Activated naive CD8-positive, alpha-beta T cell treated with anti-CD3 and anti-CD28 coated beads, Interleukin-2, amount 50 U/mL, for 16 hours (primary cell): Measurements from ENCODE around the gene SMAD2.
A peak's percentile ranks its signal among the peaks of the same experiment; 100 is the strongest.
"Not testable (repeated sequence)": the region's sequence is repeated elsewhere in the genome, so short reads cannot be mapped to it uniquely, and the experiment has no call there.

Experiments used
- DNase-seq: peaks from one replicate; pipeline ENCODE4 v3.0.0-alpha.2; 2020; ENCODE audit warnings: low read depth, low spot score

Gene SMAD2

DNA sequence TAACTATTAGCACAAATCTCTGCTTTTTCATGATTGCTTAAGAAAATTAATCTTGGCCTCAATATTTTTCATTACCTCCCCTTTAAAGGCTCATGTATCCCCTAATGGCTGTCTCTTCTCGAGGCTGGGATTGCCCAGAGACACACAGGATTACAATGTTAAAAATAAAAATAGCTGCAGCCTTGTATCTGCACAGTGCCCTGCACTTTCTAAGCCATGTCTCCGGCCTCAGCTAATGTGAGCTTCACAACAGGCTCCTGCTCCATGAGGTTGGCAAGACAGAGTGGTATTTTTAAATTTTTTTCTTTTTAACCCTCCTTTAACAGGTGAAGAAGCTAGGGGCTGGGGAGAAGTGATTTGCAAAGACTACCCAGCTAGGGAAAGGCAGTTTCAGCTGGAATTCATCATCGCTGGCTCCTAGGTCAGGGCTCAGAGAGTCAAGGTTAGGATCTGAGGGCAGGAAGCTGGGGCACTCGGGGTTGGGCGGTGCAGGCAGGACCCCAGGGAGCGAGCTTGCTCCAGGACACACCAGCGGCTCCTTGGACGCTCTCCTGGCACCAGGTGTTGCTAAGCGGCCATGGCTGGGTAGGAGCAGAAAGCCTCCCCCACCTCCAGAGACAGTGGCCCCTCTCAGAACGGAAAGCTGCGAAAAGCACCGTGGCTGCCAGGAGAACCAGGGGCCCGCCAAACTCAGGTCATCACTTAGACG, 135.6 kb downstream of the SMAD2 start:
- DNase-seq: no peak

DNA sequence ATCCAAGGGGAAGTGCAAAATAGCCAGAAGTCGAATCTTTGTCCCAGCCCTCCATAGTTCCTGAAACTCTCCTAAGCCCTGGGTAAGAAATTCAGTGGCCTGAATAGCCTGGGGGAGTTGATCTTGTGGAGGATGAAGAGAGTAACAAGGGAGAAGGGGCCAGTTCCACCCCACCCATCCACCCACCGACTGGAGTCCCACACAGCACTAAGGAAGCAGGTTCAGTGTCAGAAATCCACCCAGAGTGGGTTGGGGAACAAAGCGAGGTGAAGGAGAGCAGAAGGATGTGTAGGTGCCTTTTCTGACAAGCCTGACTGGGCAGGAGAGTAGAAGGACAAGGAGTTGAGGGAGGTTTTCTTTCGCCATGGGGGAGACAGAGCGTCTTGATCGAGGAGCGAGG, 136.8 kb downstream of the SMAD2 start:
- no peak for DNase-seq

DNA sequence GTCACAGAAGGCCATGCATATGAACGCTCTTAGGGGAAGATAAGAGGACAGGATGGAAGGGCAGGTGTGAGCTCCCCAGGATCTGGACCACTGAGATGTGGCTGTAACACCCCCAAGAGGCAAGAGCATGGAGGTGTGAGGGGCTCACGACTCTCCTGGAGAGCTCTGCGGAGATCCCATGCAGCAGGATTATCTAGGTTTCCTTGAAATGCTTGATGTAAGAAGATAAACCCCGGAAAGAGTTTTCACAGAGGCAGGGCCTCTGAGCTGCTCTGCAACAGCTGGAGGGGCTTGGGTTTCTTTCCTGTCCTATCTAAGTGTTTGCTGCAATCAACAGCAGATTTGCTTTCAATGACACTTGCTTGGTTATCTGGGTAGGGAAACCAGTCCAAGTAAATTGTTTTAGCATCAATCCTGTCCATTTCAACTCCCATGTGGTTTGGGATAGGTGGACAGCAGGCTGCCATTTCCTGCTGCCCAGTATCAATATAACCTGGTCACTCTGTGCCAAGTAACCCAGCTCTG, 138.9 kb downstream of the SMAD2 start:
- DNase-seq: no peak

DNA sequence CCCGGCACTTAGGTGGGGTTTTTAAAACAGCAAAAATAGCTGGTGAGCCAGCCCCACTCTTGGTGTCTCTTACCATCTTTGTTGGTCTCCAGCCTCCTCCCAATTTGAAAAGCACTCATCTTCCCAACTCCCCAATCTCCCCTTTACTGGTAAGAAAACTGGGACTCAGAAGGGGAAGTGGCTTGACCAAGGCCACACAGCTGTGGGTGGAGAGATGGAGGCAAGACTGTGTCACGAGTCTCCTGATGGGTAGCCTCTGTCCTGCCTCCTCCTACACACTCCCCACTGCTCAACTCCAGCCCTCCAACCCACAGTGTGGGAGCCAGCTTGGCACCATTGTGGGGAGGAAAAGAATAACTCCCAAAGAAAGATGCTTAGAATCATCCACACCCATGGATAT, 140.4 kb downstream of the SMAD2 start:
- no peak for DNase-seq

DNA sequence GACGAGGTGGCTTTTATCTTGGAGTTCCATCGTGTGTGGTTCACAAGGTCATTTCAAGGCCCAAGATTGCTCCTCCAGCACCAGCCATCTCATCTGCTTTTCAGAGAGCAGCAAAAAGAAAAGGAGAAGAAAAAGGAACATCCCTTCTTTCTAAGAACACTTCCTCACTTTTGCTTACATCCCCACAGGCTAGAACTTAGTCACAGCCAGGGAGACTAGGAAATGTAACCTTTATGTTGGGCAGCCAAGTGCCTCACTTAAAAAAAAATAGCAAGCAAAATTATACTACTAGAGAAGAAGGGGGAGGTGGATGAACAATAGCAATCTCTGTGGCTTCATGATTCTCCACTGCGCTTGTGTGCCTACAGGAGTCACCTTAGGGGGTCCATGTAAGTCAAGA, 141.8 kb downstream of the SMAD2 start:
- no peak for DNase-seq

DNA sequence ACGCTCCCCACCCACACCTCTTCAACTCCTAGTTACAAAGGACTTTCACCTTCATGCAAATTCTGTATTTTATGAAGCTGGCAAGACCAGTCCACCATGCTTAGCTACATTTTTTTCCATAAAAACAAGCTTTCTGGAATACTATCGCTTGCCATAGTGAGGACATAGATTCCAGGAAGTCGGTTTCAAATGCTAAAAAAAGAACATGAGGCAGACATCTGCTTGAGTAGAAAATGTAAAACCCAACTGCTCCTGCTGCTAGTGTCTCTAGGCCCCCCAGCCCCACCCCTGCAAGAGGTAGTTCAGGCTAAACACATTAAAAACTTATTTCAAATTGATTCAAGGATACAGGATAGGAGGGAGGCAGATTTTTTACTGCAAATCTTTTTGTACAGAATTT, 148.9 kb downstream of the SMAD2 start:
- no peak for DNase-seq

DNA sequence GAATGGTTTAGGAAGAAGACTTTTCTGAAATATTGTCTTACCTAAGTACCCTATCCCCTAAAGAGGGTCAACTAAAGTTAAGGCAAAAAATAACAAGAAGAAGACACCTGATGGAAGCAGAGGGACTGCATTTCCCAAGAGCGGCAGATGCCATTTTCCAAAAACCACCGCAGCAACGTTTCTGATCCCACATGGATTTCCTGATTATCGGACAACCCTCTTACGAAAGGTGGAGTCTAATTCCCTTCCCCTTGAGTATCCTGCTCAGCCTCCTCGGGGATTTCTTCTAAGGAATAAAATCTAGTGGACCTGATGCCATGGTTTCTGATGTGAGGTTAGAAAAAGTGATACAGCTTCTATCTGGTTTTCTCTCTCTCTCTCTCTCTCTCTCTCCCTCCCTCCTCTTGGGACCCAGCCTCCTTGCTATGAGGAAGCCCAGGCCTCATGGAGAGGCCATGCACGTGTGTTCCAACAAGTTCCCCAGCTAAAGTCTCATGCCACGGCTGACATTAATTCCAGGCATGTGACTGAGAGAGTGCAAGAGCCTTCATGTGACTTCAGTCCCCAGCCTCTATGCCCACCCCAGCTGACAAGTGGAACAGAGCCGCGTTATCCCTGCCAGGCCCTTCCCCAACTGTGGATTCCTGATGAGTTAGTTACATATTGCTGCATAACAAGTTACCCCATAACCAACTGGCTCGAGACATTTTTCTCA, 150.3 kb downstream of the SMAD2 start:
- no peak for DNase-seq

DNA sequence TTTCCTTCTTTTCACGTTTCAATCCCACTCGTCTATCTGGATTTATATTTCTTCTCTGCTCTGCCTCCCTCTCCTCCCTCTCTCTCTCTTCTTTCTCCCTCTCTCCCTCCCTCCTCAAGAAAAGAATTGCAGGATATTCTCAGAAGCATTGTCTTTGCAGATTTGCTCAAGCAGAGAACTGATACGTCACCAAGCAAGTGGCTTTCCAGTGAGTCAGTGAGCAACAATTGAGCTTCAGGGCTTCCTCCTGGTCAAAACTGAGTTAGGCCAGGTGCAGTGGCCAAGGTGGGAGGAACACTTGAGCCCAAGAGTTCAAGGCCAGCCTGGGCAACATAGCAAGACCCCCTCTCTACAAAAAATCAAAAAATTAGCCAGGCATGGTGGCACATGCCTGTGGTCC, 151.1 kb downstream of the SMAD2 start:
- DNase-seq: no peak

DNA sequence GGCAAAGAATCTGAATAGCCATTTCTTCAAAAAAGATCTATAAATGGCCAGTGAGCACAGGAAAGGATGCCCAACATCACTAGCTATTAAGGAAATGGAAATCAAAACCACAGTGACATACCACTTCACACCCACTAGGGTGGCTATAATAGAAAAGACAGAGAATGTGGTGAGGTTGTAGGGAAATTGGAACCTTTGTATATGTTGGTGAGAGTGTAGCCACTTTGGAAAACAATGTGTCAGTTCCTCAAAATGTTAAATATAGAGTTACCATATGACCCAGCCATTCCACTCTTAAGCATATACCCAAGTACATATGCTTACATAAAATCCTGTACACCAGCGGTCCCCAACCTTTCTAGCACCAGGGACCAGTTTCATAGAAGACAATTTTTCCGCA, 152.8 kb downstream of the SMAD2 start:
- no peak for DNase-seq

DNA sequence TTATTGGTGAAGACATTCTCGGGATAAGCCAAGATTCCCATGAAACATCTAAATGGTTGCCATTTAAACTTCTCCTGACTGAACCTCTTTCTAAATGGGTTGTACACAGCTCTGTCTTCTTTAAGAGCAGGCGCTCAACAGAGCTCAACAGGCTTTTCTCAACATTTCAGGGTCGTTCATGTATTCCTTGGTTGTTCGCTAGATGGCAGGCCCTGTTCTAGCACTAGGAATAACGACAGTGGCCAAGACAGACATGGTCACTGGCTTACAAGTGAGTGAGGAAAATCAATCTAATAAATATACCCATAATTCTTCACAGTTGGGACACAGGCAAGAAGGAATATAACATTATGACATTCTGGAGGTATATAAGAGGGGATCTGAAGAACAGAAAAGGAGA, 154.5 kb downstream of the SMAD2 start:
- DNase-seq: no peak

DNA sequence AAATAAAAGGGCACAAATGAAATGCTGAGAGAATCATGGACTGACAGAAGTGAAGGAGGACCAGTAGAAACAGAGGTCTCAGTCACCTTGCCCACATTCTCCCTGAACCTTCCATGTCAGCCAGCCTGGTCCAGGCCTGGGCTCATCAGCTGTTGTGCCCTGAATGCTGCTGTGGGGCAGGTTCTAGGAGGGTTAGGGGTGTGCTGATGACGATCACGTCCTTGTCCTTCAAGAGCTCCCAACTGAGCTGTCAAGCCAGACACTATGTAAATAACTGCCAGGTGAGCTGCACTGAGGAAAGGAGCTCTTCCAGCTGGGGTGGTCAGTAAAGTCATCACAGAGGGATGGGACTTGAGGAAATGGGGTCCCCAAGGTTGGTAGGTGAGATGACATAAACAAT, 156.5 kb downstream of the SMAD2 start:
- DNase-seq: no peak

DNA sequence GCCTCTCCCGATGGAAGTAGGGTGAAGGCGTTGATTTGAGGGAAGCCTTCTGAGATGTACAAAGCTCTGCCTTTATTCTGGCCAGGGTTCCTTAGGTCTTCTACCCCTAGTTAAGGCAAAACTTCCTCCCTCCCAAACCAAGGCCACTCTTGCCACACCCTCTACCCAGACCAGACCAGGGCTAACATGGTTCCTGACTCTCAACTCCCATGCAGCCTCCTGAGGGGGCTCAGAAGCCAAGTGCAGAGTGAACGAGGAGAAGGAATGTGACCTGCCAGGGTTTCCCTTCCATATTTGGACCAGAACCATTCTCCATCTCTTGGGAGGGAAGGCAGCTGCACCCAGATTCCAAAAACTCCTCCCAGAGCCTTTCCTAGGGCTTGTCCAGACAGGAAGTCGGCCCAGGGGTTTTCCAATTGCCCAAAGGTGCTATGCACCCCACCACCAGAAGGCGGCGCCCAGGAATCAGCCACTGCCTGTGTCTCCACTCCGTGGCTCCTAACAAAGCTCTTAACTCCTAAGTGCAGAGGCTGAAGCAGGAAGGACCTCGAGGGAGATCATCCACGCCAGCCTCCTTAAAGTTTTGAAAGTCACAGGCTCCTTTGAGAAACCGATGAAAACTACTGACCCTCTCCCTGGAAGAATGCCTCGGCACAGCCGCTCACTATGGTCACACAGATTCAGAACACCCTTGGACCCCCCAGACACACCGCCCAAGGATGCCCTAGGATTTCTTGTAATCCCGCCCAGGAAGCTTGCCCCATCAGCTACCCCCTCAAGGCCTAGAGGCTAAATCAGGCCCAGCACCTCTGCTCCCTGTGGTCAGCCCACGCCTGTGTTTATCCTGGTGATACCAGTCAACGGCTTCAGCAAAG, 157.8 kb downstream of the SMAD2 start:
- DNase-seq: peak; percentile 12

DNA sequence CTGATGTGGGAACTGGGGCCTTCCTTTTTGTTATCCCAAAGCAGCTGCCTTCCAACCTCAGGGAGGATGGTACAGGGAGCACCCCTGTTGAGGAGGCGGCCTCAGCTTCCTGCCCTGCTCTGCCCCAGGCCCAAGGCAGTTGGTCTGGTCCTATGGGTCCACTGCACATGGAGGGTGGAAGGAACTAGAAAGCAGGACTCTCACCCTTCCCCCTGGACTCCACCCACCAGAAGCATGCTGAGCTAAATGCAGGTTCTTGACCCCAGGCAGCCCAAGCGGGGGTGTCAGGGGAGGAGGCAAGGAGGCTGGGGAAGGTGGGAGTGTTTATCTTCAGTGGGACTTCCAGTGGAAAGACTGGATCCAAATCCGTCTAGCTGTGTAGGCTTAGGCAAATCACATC, 158.5 kb downstream of the SMAD2 start:
- no peak for DNase-seq

DNA sequence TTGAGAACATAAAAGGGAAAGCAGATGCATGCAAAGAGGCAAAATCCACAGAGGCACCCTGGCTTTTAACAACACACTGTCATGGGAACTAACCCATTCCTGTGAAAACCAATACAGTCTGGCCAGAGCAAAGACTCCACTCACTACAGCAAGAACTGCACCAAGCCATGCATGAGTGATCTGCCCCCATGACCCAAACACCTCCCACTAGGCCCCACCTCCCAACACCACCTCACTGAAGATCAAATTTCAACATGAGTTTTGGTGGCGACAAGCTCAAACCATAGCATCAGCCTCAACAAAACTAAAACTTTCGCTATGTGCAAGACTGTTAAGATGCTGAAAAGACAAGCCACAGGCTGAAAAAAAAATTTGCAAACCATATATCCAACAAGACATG, 162.8 kb downstream of the SMAD2 start:
- no peak for DNase-seq

DNA sequence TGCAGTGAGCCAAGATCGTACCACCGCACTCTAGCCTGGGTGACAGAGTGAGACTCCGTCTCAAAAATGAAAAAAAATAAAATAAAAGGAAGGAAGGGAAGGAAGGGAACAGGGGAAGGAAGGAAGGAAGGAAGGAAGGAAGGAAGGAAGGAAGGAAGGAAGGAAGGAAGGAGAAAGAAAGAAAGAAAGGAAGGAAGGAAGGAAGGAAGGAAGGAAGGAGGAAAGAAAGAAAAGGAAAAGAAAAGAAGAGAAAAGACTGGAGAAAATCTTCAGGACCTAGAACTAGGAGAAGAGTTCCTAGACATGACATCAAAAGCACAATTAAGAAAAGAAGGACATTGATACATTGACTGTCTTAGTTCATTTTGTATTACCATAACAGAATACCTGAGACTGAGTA, 163.3 kb downstream of the SMAD2 start:
- not testable (repeated sequence) for DNase-seq
